SK-N-DZ (cell line): Measurements from ENCODE around the gene PPM1M.
A peak's percentile ranks its signal among the peaks of the same experiment; 100 is the strongest.
"Not testable (repeated sequence)": the region's sequence is repeated elsewhere in the genome, so short reads cannot be mapped to it uniquely, and the experiment has no call there.

Source experiments
- DNase-seq: peaks from one replicate; pipeline ENCODE4 v3.0.0-alpha.2; 2015; ENCODE audit warnings: low spot score

Gene PPM1M

DNA sequence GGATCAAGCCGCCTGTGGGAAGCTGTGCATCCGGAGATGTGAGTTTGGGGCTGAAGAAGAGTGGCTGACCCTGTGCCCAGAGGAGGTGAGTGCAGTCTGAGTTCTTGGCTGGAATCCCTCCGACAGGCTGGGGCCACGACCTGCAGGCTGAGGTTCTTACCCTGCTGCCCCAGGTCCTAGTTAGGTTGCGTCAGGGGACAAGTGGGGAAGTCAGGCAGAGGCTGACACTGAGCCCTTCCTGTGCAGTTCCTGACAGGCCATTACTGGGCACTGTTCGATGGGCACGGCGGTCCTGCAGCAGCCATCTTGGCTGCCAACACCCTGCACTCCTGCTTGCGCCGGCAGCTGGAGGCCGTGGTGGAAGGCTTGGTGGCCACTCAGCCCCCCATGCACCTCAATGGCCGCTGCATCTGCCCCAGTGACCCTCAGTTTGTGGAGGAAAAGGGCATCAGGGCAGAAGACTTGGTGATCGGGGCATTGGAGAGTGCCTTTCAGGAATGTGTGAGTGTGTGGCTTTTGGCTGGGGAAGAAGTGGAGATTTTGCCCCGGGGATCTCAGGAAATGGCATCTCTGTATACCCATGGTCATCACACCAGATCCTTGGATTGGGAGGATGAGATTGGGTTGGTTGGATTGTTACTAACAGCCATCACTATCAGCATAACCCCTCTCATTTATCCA lies 1.3 kb downstream of the PPM1M start:
- no peak for DNase-seq

DNA sequence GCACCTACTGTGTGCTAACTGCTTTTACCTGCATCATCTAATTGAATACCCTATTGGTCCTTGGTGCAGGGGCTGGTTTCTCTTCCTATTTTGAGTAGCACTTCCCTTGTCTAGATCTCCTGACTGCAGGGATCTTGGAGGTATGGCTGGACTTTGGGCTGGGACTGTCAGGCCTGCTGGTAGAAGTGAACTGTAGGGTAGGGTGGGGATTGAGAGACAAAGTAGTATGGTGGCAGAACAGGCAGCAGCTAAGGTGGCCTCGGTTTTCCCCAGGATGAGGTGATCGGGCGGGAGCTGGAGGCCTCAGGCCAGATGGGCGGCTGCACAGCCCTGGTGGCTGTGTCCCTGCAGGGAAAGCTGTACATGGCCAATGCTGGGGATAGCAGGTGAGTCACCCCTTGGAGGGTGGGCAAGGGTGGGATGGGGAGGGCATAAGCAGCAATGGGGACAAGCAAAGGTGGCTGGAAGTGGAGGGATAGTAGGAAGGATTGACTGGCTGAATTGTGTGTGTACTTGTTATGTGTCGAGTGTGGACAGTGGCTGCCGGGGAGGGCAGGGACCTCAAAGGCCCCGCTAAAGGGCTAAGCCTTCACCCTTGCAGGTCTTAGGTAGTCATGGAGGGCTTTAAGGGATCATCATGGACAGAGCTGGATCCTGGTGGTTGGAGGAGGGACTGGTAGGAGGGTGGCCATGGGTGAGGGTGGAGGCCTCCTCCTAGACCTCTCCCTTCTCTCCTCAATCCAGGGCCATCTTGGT lies 2.0 kb downstream of the PPM1M start:
- DNase-seq = no peak

DNA sequence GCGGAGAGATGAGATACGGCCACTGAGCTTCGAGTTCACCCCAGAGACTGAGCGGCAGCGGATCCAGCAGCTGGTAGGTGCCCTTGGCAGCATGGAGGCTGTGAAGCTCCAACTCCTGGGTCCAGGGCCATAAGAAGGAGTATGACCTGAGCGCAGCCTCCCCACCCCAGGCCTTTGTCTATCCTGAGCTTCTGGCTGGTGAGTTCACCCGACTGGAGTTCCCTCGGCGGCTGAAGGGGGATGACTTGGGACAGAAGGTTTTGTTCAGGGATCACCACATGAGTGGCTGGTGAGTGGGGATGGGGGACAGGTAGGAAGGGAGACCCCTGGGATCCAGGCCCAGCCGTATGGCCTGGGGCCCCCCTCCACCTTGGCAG lies 2.6 kb downstream of the PPM1M start:
- no peak for DNase-seq

DNA sequence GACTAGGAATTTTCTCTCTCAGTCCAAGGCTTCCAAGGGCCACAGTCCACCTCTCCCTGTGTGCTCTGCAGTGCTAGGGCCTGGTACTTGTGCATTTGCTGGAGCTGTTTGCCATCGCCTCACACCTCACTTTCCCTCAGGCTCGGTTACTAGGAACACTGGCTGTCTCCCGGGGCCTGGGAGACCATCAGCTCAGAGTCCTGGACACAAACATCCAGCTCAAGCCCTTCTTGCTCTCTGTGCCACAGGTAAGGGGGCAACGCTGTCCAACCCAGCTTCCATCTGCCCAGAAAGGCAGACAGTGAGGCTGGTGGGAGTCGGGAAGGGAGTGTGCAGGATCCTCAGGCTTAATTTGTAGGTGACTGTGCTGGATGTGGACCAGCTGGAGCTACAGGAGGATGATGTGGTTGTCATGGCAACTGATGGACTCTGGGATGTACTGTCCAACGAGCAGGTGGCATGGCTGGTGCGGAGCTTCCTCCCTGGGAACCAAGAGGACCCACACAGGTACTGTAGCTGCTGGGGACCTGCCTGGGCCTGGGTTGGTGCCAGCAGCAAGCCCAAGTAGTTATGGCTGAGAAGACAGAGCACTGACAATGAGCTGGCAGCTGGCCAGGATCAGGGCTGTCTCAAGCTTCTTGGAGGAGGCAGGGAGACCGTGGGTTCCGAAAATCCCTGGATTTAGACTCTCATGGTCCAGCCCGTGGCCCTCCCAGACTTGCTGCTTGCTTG lies 3.4 kb downstream of the PPM1M start:
- peak; percentile 67 for DNase-seq

DNA sequence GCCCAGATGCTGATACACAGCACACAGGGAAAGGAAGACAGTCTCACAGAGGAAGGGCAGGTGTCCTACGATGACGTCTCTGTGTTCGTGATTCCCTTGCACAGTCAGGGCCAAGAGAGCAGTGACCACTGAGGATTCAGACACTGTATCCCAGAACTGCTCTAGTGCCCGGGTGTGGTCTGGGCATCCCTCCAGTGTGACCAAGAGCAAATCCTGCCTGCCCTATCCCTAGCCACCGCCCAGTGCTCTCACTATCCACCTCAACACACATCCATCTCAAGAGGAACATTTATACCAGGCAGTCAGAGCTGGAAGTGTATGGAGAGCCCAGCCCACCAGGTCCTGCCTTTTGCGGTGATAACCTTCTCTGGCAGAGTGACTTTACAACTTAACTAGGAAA lies 4.1 kb downstream of the PPM1M start:
- no peak for DNase-seq

DNA sequence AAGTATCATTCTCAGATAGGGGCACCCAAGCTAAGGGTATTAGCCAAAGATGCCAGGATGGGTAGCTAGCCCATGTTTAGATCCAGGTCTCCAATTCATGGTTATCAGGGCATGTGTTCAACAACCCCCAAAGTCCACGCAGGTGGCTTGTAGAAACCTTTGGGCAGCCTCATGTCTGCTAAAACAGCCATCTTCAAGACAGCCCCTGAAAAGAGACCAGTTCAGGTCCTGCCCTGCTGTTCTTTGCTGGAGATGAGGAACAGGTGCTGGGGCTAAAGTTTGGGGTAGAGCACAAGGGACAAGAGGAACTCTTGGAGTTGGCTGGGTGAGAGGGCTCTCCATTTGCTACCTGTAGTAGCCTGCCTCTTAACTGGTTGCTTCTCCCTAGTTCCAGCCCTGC lies 4.6 kb downstream of the PPM1M start:
- no peak for DNase-seq

DNA sequence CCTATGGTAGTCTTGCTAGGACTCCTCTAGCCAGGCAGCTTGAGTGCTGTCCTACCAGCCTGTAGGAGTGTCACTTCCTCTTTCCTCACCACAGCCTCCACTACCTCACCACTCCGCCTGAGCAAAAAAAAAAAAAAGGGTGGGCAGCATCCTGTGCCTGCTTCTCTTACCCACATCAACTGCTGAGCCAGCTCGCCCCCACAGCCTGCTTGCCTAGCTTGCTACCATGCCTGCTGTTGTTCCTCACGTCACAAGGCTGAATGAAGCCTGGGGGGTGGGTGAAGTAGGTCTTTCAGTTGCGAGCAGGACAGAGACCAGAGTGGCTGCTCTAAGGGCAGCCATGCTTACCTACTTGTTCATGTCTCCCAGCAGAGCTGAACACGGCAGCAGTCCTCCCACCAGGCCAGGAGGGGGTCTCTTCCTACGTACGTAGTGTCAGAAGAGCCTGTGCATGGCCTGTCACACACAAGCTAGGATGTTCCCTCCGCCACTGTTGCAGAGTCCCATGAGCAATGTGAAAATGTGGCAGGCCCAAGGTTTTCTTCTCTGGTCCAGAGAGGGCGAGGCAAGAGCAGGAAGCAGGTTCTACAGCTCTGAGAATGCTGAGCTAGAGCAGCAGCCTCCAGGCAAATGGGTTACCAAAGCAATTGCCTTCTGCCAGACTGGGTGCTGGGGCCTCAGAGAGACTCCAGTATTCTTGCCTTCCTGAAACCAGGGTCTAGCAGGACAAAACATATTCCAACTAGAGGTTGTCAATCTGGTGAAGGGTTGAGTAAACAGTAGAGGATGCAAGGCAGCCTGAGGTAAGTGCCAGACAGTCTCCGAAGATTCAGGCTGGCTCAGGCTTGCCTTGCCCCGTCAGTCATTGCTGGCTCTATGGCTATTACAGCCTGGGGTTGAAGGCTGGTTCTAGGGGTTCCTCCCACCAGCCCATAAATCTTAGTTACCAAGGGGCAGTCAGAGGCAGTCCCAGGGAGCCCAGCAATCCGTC lies 8.1 kb downstream of the PPM1M start:
- DNase-seq = no peak

DNA sequence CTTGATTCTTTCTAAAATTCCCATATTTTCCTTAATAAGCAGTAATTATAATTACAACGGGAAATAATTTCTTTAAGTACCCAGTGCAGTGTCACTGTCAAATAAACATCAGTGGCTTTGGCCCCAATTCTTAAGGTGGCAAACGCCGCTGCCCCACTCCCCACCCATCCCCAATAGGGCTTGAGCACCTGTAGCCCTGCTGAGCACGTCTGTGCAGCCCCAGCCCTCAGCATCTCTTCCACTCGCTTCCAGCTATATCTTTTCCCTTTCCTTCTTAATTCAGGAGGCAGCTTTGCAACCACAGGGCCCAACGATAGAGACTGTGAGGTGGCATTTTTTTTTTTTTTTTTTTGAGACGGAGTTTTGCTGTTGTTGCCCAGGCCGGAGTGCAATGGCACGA lies 9.0 kb downstream of the PPM1M start:
- DNase-seq = no peak

DNA sequence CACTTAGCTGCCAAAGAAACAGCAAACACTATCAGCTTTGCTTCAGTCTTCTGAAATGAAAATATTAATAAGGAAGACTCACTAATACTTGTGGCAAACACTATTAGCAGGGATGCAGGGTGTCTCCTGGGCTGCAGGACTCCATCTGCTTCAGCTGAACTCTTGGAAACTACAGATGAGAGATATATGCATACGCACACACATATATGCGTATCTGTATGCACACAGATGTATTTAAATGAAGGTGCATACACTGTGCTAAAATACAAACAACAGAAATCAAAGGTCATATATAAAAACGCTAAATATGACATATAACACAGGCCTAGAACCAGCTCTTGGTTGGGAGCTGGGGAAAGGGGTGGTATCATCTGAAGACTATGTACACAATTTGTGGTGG lies 10.6 kb downstream of the PPM1M start:
- DNase-seq = no peak

DNA sequence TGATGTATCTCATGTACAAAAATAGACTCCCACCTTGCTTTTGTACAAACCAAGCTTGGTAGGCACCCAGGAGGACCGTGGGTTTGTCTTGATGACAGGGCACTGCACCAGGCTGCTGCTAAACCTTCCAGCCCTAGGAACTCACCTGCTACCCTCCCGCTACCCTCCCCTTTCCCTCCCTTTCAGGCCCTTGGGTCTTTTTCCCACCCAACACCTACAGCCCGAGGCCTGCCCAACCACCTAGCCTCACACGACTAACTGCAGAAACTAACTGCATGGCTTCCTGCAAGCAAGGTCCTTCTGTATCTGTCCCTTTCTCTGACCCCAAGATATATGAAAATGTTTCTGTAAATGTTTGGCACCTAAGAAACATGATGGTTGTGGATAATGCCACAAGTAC lies 11.1 kb downstream of the PPM1M start:
- DNase-seq = no peak

DNA sequence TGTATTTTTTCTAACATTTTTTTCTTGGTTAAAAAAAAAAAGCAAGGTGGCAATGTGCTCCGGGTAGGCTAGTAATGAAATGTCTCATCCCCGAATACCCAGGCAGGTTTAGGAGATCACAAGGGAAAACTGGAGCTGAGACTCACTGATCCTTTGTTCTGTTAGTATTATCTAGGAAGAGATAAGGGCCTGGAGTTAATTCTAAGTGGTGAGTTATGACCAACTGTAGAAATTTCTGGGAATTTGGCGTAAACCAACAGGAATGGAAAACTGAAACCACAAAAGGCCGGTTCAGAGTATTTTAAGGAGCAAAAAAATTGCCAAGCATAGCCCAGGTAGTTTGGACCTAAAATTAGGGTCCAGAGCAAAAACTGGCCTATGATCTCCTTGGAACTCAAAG lies 12.4 kb downstream of the PPM1M start:
- DNase-seq = no peak

DNA sequence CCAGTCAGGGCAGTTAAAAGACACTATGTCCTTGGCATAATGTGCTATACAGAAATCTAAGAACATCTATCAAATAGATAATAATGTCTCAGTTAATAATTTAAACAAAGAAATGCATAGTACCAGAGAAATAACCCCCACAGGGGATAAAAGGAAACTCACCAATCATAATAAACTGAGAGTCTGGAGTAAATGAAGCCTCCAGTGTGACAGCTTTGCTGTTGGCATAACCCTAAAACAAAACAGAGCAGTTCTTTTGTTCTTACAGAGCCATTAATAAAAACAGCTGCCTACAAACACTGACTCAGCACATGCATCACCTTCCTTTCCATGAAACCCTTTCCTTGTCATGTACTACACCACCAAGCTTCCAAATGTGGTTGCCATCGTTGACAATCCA lies 13.5 kb downstream of the PPM1M start:
- DNase-seq = no peak

DNA sequence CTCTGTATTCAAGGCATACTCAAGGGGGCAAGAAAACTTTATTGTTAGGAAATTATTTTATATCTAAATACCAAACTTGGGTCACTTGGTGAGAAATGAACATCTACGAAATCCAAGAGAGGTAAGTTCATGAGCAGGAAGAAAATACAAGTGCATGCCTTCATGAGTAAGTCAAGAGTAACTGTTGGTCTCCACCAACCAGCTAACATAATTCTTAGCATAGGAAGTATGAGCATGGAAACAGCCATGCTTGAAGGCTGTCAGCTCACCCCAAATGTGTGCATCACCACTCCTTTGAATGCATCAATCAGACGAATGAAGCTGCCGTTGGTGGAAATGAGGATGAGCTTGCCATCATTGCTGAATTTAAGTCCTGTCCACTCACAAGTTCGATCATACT lies 13.9 kb downstream of the PPM1M start:
- no peak for DNase-seq

DNA sequence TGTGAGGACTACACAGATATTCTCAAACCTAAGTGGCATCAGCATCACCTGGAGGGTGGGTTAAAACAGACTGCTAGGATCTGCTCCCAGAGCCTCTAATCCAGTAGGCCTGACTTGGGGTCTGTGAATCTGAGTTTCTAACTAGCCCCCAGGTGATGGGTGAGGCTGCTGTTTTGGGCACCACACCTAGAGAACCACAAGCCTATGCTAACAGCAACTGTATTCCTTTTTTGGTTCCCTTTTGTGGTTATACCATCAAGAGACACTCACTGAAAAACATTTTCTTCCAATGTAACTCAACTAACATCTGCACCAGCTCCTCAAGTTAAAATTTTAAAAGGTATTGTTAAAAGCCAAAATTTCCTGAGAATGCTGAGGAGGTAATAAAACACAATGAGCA lies 16.9 kb downstream of the PPM1M start:
- DNase-seq = no peak

DNA sequence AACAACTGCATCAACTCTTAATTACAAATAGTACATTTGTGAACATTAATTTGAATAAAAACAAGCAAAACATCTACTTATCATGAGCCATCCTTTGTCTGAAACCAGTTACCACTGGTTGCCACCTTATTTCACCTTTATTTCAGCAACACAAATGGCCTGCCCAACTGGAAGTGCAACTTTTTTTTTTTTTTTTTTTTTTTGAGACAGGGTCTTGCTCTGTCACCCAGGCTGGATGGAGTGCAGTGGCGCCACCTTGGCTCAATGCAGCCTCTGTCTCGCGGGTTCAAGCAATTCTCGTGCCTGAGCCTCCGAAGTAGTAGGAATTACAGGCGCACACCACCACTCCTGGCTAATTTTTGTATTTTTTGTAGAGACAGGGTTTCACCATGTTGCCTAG lies 19.8 kb downstream of the PPM1M start:
- DNase-seq = no peak

DNA sequence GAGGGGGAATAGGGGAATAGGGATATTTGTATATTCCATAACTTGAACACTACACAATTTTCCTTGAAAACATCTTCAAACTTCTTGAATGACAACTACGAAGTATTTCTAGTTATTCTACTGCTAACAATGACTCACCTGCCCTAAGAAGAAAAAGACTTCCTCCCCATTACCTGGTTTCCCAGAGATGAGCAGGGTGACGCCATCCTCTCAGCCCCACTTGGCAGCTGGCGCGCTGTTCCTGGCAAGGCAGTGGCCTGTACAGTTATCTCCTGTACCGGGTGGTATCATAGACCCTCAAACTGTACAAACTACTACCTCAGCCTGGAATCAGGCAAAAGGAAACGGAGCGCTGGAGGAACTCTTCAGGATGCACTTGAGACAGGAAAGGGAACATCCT lies 22.5 kb downstream of the PPM1M start:
- no peak for DNase-seq

DNA sequence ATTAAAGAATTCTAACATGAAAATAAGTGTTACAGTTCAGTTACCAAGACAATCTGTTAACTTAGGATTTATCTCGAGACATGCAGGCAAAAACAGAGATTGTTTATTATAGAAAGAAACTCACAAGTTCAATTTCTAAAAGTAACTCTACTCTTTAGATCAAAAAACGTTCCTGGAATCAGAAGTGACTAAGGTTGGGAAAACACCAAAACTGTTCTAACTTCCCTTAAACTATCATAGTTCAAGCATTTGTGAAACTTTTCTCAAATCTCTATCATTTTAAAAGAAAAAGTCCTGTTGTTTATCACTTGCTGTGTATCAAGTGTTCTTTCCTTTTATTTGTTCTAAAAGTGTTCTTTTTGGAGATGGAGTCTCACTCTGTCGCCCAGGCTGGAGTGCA lies 24.2 kb downstream of the PPM1M start:
- DNase-seq = no peak

DNA sequence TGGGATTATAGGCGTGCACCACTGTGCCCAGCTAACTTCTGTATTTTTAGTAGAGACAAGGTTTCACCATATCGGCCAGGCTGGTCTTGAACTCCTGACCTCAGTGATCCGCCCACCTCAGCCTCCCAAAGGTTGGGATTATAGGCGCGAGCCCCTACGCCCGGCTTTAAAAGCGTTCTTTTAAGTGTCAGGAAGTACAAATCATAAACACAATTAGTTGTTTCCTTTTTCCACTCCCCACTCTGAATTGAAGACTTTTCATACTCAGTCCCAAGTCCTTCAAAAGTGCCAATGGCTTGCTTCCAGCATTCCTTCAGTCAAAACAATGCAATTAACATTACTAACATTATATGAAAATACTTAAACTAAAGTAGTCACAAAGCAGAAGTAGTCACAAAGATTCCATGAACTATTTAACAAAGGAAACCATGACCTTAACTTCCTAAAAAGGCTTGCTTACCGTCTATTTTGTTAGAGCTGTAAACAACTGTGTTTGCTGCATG lies 24.7 kb downstream of the PPM1M start:
- no peak for DNase-seq

DNA sequence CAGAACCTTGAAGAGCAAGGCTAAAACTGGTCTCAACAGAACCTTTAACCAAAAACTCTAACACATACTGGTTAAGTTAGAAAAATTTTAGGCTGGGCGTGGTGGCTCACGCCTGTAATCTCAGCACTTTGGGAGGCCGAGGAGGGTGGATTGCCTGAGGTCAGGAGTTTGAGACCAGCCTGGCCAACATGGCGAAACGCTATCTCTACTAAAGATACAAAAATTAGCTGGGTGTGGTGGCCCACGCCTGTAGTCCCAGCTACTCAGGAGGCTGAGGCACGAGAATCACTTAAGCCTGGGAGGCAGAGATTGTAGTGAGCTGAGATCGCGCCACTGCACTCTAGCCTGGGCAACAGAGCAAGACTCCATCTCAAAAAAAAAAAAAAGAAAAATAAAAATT lies 26.6 kb downstream of the PPM1M start:
- not testable (repeated sequence) for DNase-seq

DNA sequence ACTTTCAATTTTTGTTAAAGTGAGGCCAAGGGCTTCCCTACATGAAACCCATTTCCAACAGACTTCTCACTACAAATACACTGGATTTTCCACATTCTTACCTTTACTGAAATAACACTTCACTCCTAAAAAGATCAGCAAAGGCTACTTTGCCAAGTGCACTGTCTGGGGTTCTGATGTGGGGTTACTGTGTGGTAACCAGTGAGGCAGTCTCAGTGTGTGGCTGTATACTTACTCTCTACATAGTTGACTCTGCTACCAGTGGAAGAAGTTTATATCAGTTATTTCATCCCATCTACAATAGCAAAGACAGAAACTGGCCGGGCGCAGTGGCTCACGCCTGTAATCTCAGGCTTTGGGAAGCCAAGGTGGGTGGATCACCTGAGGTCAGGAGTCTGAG lies 27.3 kb downstream of the PPM1M start:
- no peak for DNase-seq

DNA sequence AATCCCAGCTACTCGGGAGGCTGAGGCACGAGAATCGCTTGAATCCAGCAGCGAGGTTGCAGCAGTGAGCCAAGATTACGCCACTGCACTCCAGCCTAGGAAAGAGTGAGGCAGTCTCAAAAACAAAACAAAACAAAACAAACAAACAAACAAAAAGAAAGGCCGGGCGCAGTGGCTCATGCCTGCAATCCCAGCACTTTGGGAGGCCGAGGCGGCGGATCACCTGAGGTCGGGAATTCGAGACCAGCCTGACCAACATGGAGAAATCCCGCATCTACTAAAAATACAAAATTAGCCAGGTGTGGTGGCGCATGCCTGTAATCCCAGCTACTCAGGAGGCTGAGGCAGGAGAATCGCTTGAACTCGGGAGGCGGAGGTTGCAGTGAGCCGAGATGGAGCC lies 29.2 kb downstream of the PPM1M start:
- not testable (repeated sequence) for DNase-seq
